PC-3 (cell line): ENCODE results near the gene BOD1.

Experiments
- EZH2phosphoT487 ChIP-seq: fragments of 300-600 bp; sonication (generic); IDR thresholded peaks from 2 replicates; pipeline ENCODE4 v1.6.1; 2018; ENCODE audit warnings: mild to moderate bottlenecking, antibody characterized with exemption, low read length, borderline replicate concordance
- TF ChIP-seq, protein P1 (sequence below): fragments of 300-600 bp; sonication (generic); conservative IDR thresholded peaks from 2 replicates; pipeline ENCODE4 v1.5.1; 2017; ENCODE audit warnings: antibody characterized with exemption, low read depth, mild to moderate bottlenecking, low read length

- TF ChIP-seq, protein P1, sequence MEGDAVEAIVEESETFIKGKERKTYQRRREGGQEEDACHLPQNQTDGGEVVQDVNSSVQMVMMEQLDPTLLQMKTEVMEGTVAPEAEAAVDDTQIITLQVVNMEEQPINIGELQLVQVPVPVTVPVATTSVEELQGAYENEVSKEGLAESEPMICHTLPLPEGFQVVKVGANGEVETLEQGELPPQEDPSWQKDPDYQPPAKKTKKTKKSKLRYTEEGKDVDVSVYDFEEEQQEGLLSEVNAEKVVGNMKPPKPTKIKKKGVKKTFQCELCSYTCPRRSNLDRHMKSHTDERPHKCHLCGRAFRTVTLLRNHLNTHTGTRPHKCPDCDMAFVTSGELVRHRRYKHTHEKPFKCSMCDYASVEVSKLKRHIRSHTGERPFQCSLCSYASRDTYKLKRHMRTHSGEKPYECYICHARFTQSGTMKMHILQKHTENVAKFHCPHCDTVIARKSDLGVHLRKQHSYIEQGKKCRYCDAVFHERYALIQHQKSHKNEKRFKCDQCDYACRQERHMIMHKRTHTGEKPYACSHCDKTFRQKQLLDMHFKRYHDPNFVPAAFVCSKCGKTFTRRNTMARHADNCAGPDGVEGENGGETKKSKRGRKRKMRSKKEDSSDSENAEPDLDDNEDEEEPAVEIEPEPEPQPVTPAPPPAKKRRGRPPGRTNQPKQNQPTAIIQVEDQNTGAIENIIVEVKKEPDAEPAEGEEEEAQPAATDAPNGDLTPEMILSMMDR = no peak
- no peak for TF ChIP-seq EZH2phosphoT487
Measured at GRCh38 chr5:173562451-173562850, 54.0 kb downstream of the BOD1 start.
